HG03039 (cell line): ENCODE results near the gene C11orf21.

ENCODE experiments used
- ATAC-seq: cut with Tn5 transposase; IDR thresholded peaks from one replicate; pipeline ENCODE4 v1.9.1; 2021; ENCODE audit warnings: mild to moderate bottlenecking, moderate library complexity; ENCODE audit not compliant: unreplicated experiment

C11orf21 gene

GRCh38 chr11:2321311-2321683, 19.6 kb upstream of the C11orf21 start:
- no peak for ATAC-seq

- no peak for ATAC-seq
These were observed 19.0 kb upstream of the C11orf21 start for GRCh38 chr11:2320568-2321310.

- no peak for ATAC-seq
These were observed 18.2 kb upstream of the C11orf21 start for GRCh38 chr11:2319791-2320472.

GRCh38 chr11:2318707-2319106, 17.0 kb upstream of the C11orf21 start:
- no peak for ATAC-seq

GRCh38 chr11:2318123-2318522, 16.4 kb upstream of the C11orf21 start:
- ATAC-seq: no peak

- ATAC-seq: no peak
These were observed 15.8 kb upstream of the C11orf21 start for GRCh38 chr11:2317354-2318050.

- no peak for ATAC-seq
These were observed 15.2 kb upstream of the C11orf21 start for GRCh38 chr11:2316963-2317244.

- no peak for ATAC-seq
These were observed 14.6 kb upstream of the C11orf21 start for GRCh38 chr11:2316169-2316962.

- ATAC-seq: no peak
These were observed 13.9 kb upstream of the C11orf21 start for GRCh38 chr11:2315395-2316168.

- no peak for ATAC-seq
These were observed 13.0 kb upstream of the C11orf21 start for GRCh38 chr11:2314525-2315394.

GRCh38 chr11:2314136-2314524, 12.4 kb upstream of the C11orf21 start:
- no peak for ATAC-seq

GRCh38 chr11:2313051-2313951, 11.6 kb upstream of the C11orf21 start:
- ATAC-seq: no peak

GRCh38 chr11:2312232-2313042, 10.7 kb upstream of the C11orf21 start:
- no peak for ATAC-seq

GRCh38 chr11:2311353-2312133, 9.8 kb upstream of the C11orf21 start:
- ATAC-seq: no peak

- ATAC-seq: no peak
These were observed 9.2 kb upstream of the C11orf21 start for GRCh38 chr11:2310786-2311352.

- ATAC-seq: no peak
These were observed 8.5 kb upstream of the C11orf21 start for GRCh38 chr11:2310073-2310785.
